GM12878 (cell line): Measurements from ENCODE around the gene DOCK2.

Experiments
- CHD4 ChIP-seq: fragments of 200-600 bp; sonication (generic); IDR thresholded peaks from 2 replicates; pipeline ENCODE4 v1.6.1; 2016; ENCODE audit warnings: mild to moderate bottlenecking
- CTCF ChIP-seq, 3 experiments: IDR thresholded peaks in 2 of 3; conservative IDR thresholded peaks in 1 of 3; 2 replicates each; pipeline ENCODE4 v1.5.1; 2011; ENCODE audit warnings: low read depth in 3 of 3, low read length in 3 of 3, mild to moderate bottlenecking in 3 of 3, control low read depth in 2 of 3, moderate library complexity in 2 of 3, inconsistent platforms in 1 of 3, mixed read lengths in 1 of 3; ENCODE audit not compliant: control insufficient read depth in 2 of 3, insufficient read depth in 1 of 3; ENCODE audit errors: extremely low read depth in 1 of 3
- EZH2 ChIP-seq: IDR thresholded peaks from 2 replicates; pipeline ENCODE4 v1.6.1; 2012; ENCODE audit warnings: low read depth, mild to moderate bottlenecking, control low read depth, inconsistent platforms, low read length, borderline replicate concordance; ENCODE audit not compliant: control insufficient read depth
- HDAC6 ChIP-seq: fragments of 200-600 bp; sonication (generic); IDR thresholded peaks from one replicate; pipeline ENCODE4 v1.8.0; 2017; ENCODE audit warnings: antibody characterized with exemption; ENCODE audit not compliant: unreplicated experiment
- IRF5 ChIP-seq: fragments of 450-650 bp; IDR thresholded peaks from 2 replicates; pipeline ENCODE4 v1.6.1; 2017; ENCODE audit warnings: borderline replicate concordance
- KDM1A ChIP-seq: fragments of 200-600 bp; sonication (generic); IDR thresholded peaks from 2 replicates; pipeline ENCODE4 v1.6.1; 2016; ENCODE audit warnings: borderline replicate concordance
- POLR2AphosphoS5 ChIP-seq: IDR thresholded peaks from 2 replicates; pipeline ENCODE4 v1.6.1; 2011; ENCODE audit warnings: mild to moderate bottlenecking, low read length, inconsistent platforms
- SP1 ChIP-seq: IDR thresholded peaks from one replicate; pipeline ENCODE4 v1.6.1; 2011; ENCODE audit warnings: low read depth, low read length
- ZNF217 ChIP-seq: fragments of 450-650 bp; IDR thresholded peaks from 2 replicates; pipeline ENCODE4 v1.6.1; 2017; ENCODE audit warnings: antibody characterized with exemption, mild to moderate bottlenecking

GRCh38 chr5:169703813-169704212, 66.7 kb downstream of the DOCK2 start:
- TF ChIP-seq KDM1A: no peak
- no peak for TF ChIP-seq CTCF (IDR thresholded peaks at IDR 0.05 in 2 of 3, conservative IDR thresholded peaks at IDR 0.05 in 1 of 3; ENCODE audit: control insufficient read depth in 2 of 3, extremely low read depth in 1 of 3, insufficient read depth in 1 of 3, low read depth in 3 of 3, low read length in 3 of 3)
- no peak for TF ChIP-seq EZH2
- no peak for TF ChIP-seq CHD4
- TF ChIP-seq SP1: no peak
- TF ChIP-seq HDAC6: no peak
- TF ChIP-seq ZNF217: no peak
- TF ChIP-seq POLR2AphosphoS5: no peak
- TF ChIP-seq IRF5: no peak
